Measurements from ENCODE around the gene MORN4.

Gene MORN4

DNA sequence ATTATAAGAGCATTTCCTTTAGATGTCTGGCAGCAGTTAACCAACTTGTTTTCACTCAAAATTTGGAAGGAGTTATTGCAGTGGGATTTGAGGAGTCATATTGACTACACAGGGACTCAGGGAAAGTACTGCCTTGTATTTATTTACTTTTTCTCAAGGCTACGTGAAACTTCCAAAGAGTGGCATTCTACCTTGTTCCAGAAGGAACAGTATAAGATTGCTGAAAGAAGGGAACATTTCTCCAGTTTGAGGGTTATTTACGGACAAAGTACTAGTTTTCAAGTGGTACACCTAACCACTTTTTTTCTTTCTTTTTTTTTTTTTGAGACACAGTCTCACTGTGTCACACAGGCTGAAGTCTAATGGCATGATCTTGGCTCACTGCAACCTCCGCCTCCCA, 5.1 kb downstream of the MORN4 start:
- H3K4me3 ChIP-seq (ENCODE audit: low read depth in 1 of 2, low read length in 1 of 2): no peak overlapping the region

DNA sequence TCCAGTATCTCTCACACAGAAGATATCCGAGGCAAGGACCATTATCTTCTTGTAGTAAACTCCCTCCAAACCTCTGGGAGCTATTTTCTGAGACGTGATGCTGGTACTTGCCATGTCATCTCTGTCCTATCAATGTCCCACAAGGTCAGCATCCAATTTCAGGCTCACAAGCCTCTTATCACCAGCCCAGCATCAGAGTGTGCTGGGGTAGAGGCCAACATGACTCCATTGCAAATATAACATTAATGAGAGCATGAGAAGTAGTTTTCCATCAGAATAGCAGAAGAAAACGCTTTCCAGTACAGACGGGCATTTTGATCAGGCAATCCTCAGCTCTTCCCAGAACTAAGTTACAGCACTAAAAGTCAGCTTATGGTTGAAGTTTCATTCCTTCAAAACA, 5.6 kb downstream of the MORN4 start:
- Histone ChIP-seq H3K27ac (no peak overlapping the region), H3K36me3 (no peaks in the 10 kb centered on the region), H3K27me3 (peaks cover 7% of the 10 kb centered on the region), H3K4me3 (ENCODE audit: low read depth in 1 of 2, low read length in 1 of 2) (no peak overlapping the region), H3K4me1 (ENCODE audit: control insufficient read depth in 1 of 2, insufficient read depth in 1 of 2, low read depth in 1 of 2, low read length in 1 of 2) (peaks cover 1 to 2% of the 10 kb centered on the region in 2 experiments), H3K9me3 (no peaks in the 10 kb centered on the region)
- no peak for TF ChIP-seq CTCF (IDR thresholded peaks at IDR 0.05)

More for the DNA sequence above, 5.1 kb downstream of the MORN4 start:
- H3K27me3 ChIP-seq: peaks cover 12% of the 10 kb centered on the region
- H3K36me3 ChIP-seq: no peaks in the 10 kb centered on the region
- peaks cover 6 to 7% of the 10 kb centered on the region in 2 experiments for H3K4me1 ChIP-seq (ENCODE audit: control insufficient read depth in 1 of 2, insufficient read depth in 1 of 2, low read depth in 1 of 2, low read length in 1 of 2)
- H3K9me3 ChIP-seq: no peaks in the 10 kb centered on the region
- TF ChIP-seq CTCF (IDR thresholded peaks at IDR 0.05): no peak
- H3K27ac ChIP-seq: no peak overlapping the region

DNA sequence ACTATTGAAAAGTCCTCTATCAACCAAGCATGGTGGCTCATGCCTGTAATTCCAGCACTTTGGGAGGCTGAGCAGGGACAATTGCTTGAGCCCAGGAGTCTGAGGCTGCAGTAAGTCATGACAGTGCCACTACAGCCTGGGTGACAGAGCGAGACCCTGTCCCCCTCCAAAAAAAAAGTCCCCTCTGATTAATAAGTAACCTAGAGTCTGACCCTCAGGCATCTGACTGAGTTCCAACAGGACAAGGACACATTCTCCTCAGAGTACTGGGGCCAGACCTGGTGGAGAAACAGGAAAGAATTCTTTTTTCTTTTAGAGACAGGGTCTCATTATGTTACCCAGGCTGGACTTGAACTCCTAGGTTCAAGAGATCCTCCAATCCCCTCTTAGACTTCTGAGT, 10.0 kb downstream of the MORN4 start:
- no peak for TF ChIP-seq CTCF (IDR thresholded peaks at IDR 0.05)
- H3K9me3 ChIP-seq: no peaks in the 10 kb centered on the region
- no peaks in the 10 kb centered on the region for H3K4me1 ChIP-seq (ENCODE audit: control insufficient read depth in 1 of 2, insufficient read depth in 1 of 2, low read depth in 1 of 2, low read length in 1 of 2)
- no peak overlapping the region for H3K27ac ChIP-seq
- no peaks in the 10 kb centered on the region for H3K36me3 ChIP-seq
- no peaks in the 10 kb centered on the region for H3K27me3 ChIP-seq
- H3K4me3 ChIP-seq (ENCODE audit: low read depth in 1 of 2, low read length in 1 of 2): no peak overlapping the region

- Histone ChIP-seq H3K4me3 (ENCODE audit: low read depth in 1 of 2, low read length in 1 of 2) (no peak overlapping the region), H3K27me3 (no peaks in the 10 kb centered on the region), H3K4me1 (ENCODE audit: control insufficient read depth in 1 of 2, insufficient read depth in 1 of 2, low read depth in 1 of 2, low read length in 1 of 2) (no peaks in the 10 kb centered on the region), H3K27ac (no peak overlapping the region), H3K36me3 (no peaks in the 10 kb centered on the region), H3K9me3 (no peaks in the 10 kb centered on the region)
- no peak for TF ChIP-seq CTCF (IDR thresholded peaks at IDR 0.05)
These were observed 14.6 kb downstream of the MORN4 start for GRCh38 chr10:97618733-97619132.

DNA sequence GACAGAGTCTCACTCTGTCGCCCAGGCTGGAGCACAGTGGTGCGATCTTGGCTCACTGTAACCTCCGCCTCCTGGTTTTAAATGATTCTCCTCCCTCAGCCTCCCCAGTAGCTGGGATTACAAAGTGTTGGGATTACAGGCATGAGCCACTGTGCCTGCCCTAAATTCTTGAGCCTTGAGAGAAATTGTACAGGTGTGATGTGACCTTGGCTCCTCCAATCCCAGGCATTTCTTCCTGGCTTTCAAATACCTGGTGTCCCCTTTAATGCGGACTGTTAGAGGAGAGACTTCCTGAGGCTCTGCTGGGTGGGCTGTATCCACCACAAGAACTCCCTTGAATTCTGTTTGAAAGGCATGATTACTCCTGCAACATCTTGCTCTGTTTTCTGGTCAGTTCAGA, 15.0 kb downstream of the MORN4 start:
- no peak overlapping the region for H3K27ac ChIP-seq
- H3K4me1 ChIP-seq (ENCODE audit: control insufficient read depth in 1 of 2, insufficient read depth in 1 of 2, low read depth in 1 of 2, low read length in 1 of 2): no peaks in the 10 kb centered on the region
- no peaks in the 10 kb centered on the region for H3K36me3 ChIP-seq
- no peaks in the 10 kb centered on the region for H3K27me3 ChIP-seq
- H3K9me3 ChIP-seq: no peaks in the 10 kb centered on the region
- H3K4me3 ChIP-seq (ENCODE audit: low read depth in 1 of 2, low read length in 1 of 2): no peak overlapping the region
- TF ChIP-seq CTCF (IDR thresholded peaks at IDR 0.05): no peak

DNA sequence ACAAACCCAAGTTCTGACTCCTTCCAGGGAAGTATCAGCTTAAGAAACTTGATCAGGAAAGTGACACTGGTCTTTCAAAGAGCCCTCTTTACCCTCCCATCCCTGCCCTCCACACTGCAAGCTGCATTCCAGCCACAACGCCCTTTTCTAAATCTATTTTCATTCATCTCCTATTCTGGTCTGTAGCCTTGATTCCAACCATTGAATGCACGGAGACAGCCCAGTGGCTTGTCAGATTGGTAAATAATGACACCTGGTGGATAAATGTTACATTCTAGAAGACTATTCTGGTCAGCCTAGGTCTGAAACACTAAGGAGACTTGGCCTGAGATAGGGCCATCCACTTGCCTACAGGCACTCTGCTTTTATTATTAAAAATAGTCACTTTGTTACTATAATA, 20.9 kb downstream of the MORN4 start:
- H3K4me3 ChIP-seq (ENCODE audit: low read depth in 1 of 2, low read length in 1 of 2): no peak overlapping the region
- H3K4me1 ChIP-seq (ENCODE audit: control insufficient read depth in 1 of 2, insufficient read depth in 1 of 2, low read depth in 1 of 2, low read length in 1 of 2): no peaks in the 10 kb centered on the region
- no peak for TF ChIP-seq CTCF (IDR thresholded peaks at IDR 0.05)
- H3K27me3 ChIP-seq: no peaks in the 10 kb centered on the region
- no peaks in the 10 kb centered on the region for H3K36me3 ChIP-seq
- H3K27ac ChIP-seq: no peak overlapping the region
- H3K9me3 ChIP-seq: no peaks in the 10 kb centered on the region
